Rectal smooth muscle tissue (tissue), 1 donor: ENCODE measurements around the gene EFCAB11.

Experiments
- H3K27ac ChIP-seq: one replicate; pipeline ENCODE4 v1.7.0; 2013; ENCODE audit warnings: low read depth, low read length, inconsistent platforms
- H3K27me3 ChIP-seq: one replicate; pipeline ENCODE4 v1.7.0; 2013; ENCODE audit warnings: low read length; ENCODE audit not compliant: control insufficient read depth, insufficient read depth
- H3K36me3 ChIP-seq: one replicate; pipeline ENCODE4 v1.7.0; 2013; ENCODE audit warnings: low read length; ENCODE audit not compliant: control insufficient read depth, insufficient read depth
- H3K4me1 ChIP-seq: one replicate; pipeline ENCODE4 v1.7.0; 2013; ENCODE audit warnings: low read length; ENCODE audit not compliant: control insufficient read depth, insufficient read depth
- H3K4me3 ChIP-seq: one replicate; pipeline ENCODE4 v1.7.0; 2013; ENCODE audit warnings: low read length
- H3K9ac ChIP-seq: one replicate; pipeline ENCODE4 v1.7.0; 2013; ENCODE audit warnings: low read length

The EFCAB11 gene

GRCh38 chr14:89920056-89920455 lies 34.5 kb downstream of the EFCAB11 start:
- Histone ChIP-seq H3K36me3 (no peaks in the 10 kb centered on the region), H3K27ac (no peak overlapping the region), H3K4me3 (no peak overlapping the region), H3K9ac (no peak overlapping the region), H3K27me3 (no peaks in the 10 kb centered on the region), H3K4me1 (peaks cover 2% of the 10 kb centered on the region)

GRCh38 chr14:89918721-89919120 lies 35.8 kb downstream of the EFCAB11 start:
- Histone ChIP-seq H3K4me1 (peaks cover 3% of the 10 kb centered on the region), H3K36me3 (no peaks in the 10 kb centered on the region), H3K4me3 (no peak overlapping the region), H3K27ac (no peak overlapping the region), H3K27me3 (no peaks in the 10 kb centered on the region), H3K9ac (no peak overlapping the region)

GRCh38 chr14:89915114-89915878 lies 39.2 kb downstream of the EFCAB11 start:
- Histone ChIP-seq H3K27ac (peak overlapping the region; percentile 5), H3K4me3 (no peak overlapping the region), H3K27me3 (no peaks in the 10 kb centered on the region), H3K36me3 (no peaks in the 10 kb centered on the region), H3K9ac (no peak overlapping the region), H3K4me1 (peaks cover 26% of the 10 kb centered on the region)

GRCh38 chr14:89912667-89913211 lies 41.8 kb downstream of the EFCAB11 start:
- Histone ChIP-seq H3K4me1 (peaks cover 26% of the 10 kb centered on the region), H3K9ac (no peak overlapping the region), H3K4me3 (no peak overlapping the region), H3K27me3 (no peaks in the 10 kb centered on the region), H3K27ac (peak overlapping the region; percentile 79), H3K36me3 (no peaks in the 10 kb centered on the region)

- Histone ChIP-seq H3K27ac (peak overlapping the region; percentile 63), H3K9ac (no peak overlapping the region), H3K4me1 (peaks cover 26% of the 10 kb centered on the region), H3K27me3 (no peaks in the 10 kb centered on the region), H3K4me3 (no peak overlapping the region), H3K36me3 (no peaks in the 10 kb centered on the region)
Observed at GRCh38 chr14:89912221-89912620, 42.3 kb downstream of the EFCAB11 start.

GRCh38 chr14:89911010-89911919 lies 43.3 kb downstream of the EFCAB11 start:
- peaks cover 26% of the 10 kb centered on the region for H3K4me1 ChIP-seq
- H3K9ac ChIP-seq: no peak overlapping the region
- peak overlapping the region; percentile 4 for H3K4me3 ChIP-seq
- H3K27me3 ChIP-seq: no peaks in the 10 kb centered on the region
- H3K27ac ChIP-seq: peak overlapping the region; percentile 63
- no peaks in the 10 kb centered on the region for H3K36me3 ChIP-seq

- Histone ChIP-seq H3K4me1 (peaks cover 26% of the 10 kb centered on the region), H3K27ac (peak overlapping the region; percentile 63), H3K9ac (no peak overlapping the region), H3K36me3 (no peaks in the 10 kb centered on the region), H3K27me3 (no peaks in the 10 kb centered on the region), H3K4me3 (peak overlapping the region; percentile 4)
Observed at GRCh38 chr14:89910691-89911009, 43.9 kb downstream of the EFCAB11 start.

GRCh38 chr14:89909586-89909985 lies 44.9 kb downstream of the EFCAB11 start:
- H3K4me3 ChIP-seq: no peak overlapping the region
- H3K9ac ChIP-seq: no peak overlapping the region

GRCh38 chr14:89908712-89909450 lies 45.6 kb downstream of the EFCAB11 start:
- Histone ChIP-seq H3K27ac (no peak overlapping the region), H3K9ac (no peak overlapping the region), H3K36me3 (no peaks in the 10 kb centered on the region), H3K4me1 (peaks cover 24% of the 10 kb centered on the region), H3K4me3 (no peak overlapping the region), H3K27me3 (no peaks in the 10 kb centered on the region)

More at GRCh38 chr14:89909586-89909985, 44.9 kb downstream of the EFCAB11 start:
- Histone ChIP-seq H3K27ac (no peak overlapping the region), H3K36me3 (no peaks in the 10 kb centered on the region), H3K27me3 (no peaks in the 10 kb centered on the region), H3K4me1 (peaks cover 24% of the 10 kb centered on the region)

GRCh38 chr14:89907655-89908054 lies 46.9 kb downstream of the EFCAB11 start:
- peaks cover 17% of the 10 kb centered on the region for H3K4me1 ChIP-seq
- no peak overlapping the region for H3K4me3 ChIP-seq
- no peaks in the 10 kb centered on the region for H3K27me3 ChIP-seq
- H3K27ac ChIP-seq: no peak overlapping the region
- H3K9ac ChIP-seq: no peak overlapping the region
- H3K36me3 ChIP-seq: no peaks in the 10 kb centered on the region

- Histone ChIP-seq H3K4me3 (no peak overlapping the region), H3K27ac (no peak overlapping the region), H3K9ac (no peak overlapping the region), H3K27me3 (no peaks in the 10 kb centered on the region), H3K4me1 (peaks cover under 1% of the 10 kb centered on the region), H3K36me3 (no peaks in the 10 kb centered on the region)
Observed at GRCh38 chr14:89906000-89906399, 48.5 kb downstream of the EFCAB11 start.
